NB4 (cell line): Measurements from ENCODE around the gene CNTNAP2.

Experiments used
- DNase-seq: peaks from one replicate; pipeline ENCODE4 v3.0.0; 2010; ENCODE audit warnings: low read depth
- H3K4me3 ChIP-seq: one replicate; pipeline ENCODE4 v1.5.1; 2011; ENCODE audit warnings: mild to moderate bottlenecking, low read depth, low read length, moderate library complexity
- MAX ChIP-seq: IDR thresholded peaks from 2 replicates; pipeline ENCODE4 v1.6.1; 2011; ENCODE audit warnings: low read depth, low read length
- MYC ChIP-seq: IDR thresholded peaks from 2 replicates; pipeline ENCODE4 v1.6.1; 2011; ENCODE audit warnings: low read depth, low read length
- POLR2A ChIP-seq: IDR thresholded peaks from 2 replicates; pipeline ENCODE4 v1.6.1; 2011; ENCODE audit warnings: mild to moderate bottlenecking; ENCODE audit not compliant: insufficient read length; ENCODE audit errors: extremely low read depth
- TF ChIP-seq, protein P1 (sequence below): IDR thresholded peaks from one replicate; pipeline ENCODE4 v1.5.1; 2012; ENCODE audit warnings: low read depth, low read length

The CNTNAP2 gene

GRCh38 chr7:147279514-147279913 is 1162.9 kb downstream of the CNTNAP2 start:
- TF ChIP-seq, protein P1, sequence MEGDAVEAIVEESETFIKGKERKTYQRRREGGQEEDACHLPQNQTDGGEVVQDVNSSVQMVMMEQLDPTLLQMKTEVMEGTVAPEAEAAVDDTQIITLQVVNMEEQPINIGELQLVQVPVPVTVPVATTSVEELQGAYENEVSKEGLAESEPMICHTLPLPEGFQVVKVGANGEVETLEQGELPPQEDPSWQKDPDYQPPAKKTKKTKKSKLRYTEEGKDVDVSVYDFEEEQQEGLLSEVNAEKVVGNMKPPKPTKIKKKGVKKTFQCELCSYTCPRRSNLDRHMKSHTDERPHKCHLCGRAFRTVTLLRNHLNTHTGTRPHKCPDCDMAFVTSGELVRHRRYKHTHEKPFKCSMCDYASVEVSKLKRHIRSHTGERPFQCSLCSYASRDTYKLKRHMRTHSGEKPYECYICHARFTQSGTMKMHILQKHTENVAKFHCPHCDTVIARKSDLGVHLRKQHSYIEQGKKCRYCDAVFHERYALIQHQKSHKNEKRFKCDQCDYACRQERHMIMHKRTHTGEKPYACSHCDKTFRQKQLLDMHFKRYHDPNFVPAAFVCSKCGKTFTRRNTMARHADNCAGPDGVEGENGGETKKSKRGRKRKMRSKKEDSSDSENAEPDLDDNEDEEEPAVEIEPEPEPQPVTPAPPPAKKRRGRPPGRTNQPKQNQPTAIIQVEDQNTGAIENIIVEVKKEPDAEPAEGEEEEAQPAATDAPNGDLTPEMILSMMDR, result no peak
- no peak for TF ChIP-seq POLR2A
- no peak for TF ChIP-seq MYC
- no peak for TF ChIP-seq MAX
- no peak overlapping the region for H3K4me3 ChIP-seq
- no peak for DNase-seq

GRCh38 chr7:147279964-147280374 is 1163.4 kb downstream of the CNTNAP2 start:
- H3K4me3 ChIP-seq, result no peak overlapping the region
- TF ChIP-seq MYC (no peak), MAX (no peak), POLR2A (no peak)
- TF ChIP-seq, protein P1, result no peak
- DNase-seq, result no peak

GRCh38 chr7:147282204-147282603 is 1165.6 kb downstream of the CNTNAP2 start:
- no peak for DNase-seq
- H3K4me3 ChIP-seq, result no peak overlapping the region
- no peak for TF ChIP-seq MAX
- no peak for TF ChIP-seq POLR2A
- no peak for TF ChIP-seq MYC
- TF ChIP-seq, protein P1, result no peak

DNA sequence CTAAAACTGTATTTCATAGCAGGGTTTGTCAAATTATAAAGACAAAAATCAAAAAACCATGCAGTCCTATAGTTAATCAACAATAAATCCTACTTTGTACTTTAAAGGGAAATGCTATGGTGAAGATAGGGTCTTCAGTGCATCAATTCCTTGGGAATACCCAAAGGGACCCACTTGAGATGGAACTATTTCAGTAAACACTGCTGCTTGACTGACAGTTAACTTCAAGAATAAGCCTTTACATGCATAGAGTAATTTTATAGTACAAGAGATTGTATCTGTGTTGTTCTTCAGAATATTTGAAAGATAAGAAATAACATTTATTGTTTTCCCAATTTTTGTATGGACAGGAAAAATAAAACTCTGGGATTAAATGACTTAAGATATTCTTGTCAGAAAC is 1179.6 kb downstream of the CNTNAP2 start:
- TF ChIP-seq, protein P1, result no peak
- TF ChIP-seq MYC (no peak), MAX (no peak), POLR2A (no peak)
- no peak overlapping the region for H3K4me3 ChIP-seq
- no peak for DNase-seq

- TF ChIP-seq MYC (no peak), MAX (no peak), POLR2A (no peak)
- TF ChIP-seq, protein P1, result no peak
- no peak for DNase-seq
Observed at GRCh38 chr7:147296986-147297385, 1180.4 kb downstream of the CNTNAP2 start.

More at GRCh38 chr7:147296986-147297385, 1180.4 kb downstream of the CNTNAP2 start:
- no peak overlapping the region for H3K4me3 ChIP-seq
